Neural cell (in vitro differentiated cells): ENCODE measurements around the gene OR1K1.

Experiments used
- EP300 ChIP-seq: fragments of 450-650 bp; conservative IDR thresholded peaks from 2 replicates; pipeline ENCODE4 v1.6.1; 2014; ENCODE audit warnings: antibody characterized with exemption, mild to moderate bottlenecking, moderate library complexity; ENCODE audit not compliant: poor library complexity, severe bottlenecking
- EZH2 ChIP-seq: fragments of 200-600, 300-800 bp; shearing (Covaris generic), sonication (generic); IDR thresholded peaks from 2 replicates; pipeline ENCODE4 v1.6.1; 2014; ENCODE audit warnings: antibody characterized with exemption, low read length, borderline replicate concordance, mild to moderate bottlenecking; ENCODE audit not compliant: insufficient read depth, poor library complexity, severe bottlenecking
- MXI1 ChIP-seq: fragments of 450-650 bp; conservative IDR thresholded peaks from 2 replicates; pipeline ENCODE4 v1.6.1; 2014; ENCODE audit warnings: antibody characterized with exemption, mild to moderate bottlenecking; ENCODE audit not compliant: poor library complexity, severe bottlenecking
- POLR2AphosphoS5 ChIP-seq: IDR thresholded peaks from 2 replicates; pipeline ENCODE4 v1.6.1; 2012
- RAD21 ChIP-seq: fragments of 450-650 bp; conservative IDR thresholded peaks from 2 replicates; pipeline ENCODE4 v1.6.1; 2014; ENCODE audit warnings: antibody characterized with exemption, mild to moderate bottlenecking, moderate library complexity
- TAF1 ChIP-seq: IDR thresholded peaks from 2 replicates; pipeline ENCODE4 v1.6.1; 2012; ENCODE audit warnings: low read depth
- TF ChIP-seq, protein P1 (sequence below): fragments of 450-650 bp; IDR thresholded peaks from 2 replicates; pipeline ENCODE4 v1.5.1; 2014; ENCODE audit warnings: antibody characterized with exemption, mild to moderate bottlenecking, moderate library complexity; ENCODE audit not compliant: poor library complexity, severe bottlenecking
- TF ChIP-seq, protein P2 (sequence below): IDR thresholded peaks from 2 replicates; pipeline ENCODE4 v1.6.1; 2012; ENCODE audit warnings: borderline replicate concordance

DNA sequence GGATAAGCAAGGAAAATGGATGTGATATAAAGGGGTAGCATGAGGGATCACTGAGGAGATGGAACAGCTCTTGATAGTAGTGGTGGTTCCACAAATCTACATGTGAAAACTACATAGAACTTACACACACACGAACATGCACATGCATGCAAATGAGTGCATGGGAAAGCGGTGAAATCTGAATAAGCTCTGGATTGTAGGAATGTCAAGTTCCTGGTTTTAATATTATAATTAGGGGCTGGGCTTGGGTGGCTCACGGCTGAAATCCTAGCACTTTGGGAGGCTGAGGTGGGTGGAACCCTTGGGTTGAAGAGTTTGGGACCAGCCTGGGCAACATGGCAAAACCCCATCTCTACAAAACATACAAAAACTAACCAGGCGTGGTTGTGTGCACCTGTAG, 41.6 kb downstream of the OR1K1 start:
- TF ChIP-seq, protein P1, sequence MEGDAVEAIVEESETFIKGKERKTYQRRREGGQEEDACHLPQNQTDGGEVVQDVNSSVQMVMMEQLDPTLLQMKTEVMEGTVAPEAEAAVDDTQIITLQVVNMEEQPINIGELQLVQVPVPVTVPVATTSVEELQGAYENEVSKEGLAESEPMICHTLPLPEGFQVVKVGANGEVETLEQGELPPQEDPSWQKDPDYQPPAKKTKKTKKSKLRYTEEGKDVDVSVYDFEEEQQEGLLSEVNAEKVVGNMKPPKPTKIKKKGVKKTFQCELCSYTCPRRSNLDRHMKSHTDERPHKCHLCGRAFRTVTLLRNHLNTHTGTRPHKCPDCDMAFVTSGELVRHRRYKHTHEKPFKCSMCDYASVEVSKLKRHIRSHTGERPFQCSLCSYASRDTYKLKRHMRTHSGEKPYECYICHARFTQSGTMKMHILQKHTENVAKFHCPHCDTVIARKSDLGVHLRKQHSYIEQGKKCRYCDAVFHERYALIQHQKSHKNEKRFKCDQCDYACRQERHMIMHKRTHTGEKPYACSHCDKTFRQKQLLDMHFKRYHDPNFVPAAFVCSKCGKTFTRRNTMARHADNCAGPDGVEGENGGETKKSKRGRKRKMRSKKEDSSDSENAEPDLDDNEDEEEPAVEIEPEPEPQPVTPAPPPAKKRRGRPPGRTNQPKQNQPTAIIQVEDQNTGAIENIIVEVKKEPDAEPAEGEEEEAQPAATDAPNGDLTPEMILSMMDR: no peak
- TF ChIP-seq, protein P2, sequence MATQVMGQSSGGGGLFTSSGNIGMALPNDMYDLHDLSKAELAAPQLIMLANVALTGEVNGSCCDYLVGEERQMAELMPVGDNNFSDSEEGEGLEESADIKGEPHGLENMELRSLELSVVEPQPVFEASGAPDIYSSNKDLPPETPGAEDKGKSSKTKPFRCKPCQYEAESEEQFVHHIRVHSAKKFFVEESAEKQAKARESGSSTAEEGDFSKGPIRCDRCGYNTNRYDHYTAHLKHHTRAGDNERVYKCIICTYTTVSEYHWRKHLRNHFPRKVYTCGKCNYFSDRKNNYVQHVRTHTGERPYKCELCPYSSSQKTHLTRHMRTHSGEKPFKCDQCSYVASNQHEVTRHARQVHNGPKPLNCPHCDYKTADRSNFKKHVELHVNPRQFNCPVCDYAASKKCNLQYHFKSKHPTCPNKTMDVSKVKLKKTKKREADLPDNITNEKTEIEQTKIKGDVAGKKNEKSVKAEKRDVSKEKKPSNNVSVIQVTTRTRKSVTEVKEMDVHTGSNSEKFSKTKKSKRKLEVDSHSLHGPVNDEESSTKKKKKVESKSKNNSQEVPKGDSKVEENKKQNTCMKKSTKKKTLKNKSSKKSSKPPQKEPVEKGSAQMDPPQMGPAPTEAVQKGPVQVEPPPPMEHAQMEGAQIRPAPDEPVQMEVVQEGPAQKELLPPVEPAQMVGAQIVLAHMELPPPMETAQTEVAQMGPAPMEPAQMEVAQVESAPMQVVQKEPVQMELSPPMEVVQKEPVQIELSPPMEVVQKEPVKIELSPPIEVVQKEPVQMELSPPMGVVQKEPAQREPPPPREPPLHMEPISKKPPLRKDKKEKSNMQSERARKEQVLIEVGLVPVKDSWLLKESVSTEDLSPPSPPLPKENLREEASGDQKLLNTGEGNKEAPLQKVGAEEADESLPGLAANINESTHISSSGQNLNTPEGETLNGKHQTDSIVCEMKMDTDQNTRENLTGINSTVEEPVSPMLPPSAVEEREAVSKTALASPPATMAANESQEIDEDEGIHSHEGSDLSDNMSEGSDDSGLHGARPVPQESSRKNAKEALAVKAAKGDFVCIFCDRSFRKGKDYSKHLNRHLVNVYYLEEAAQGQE: no peak
- TF ChIP-seq RAD21: no peak
- no peak for TF ChIP-seq EP300
- TF ChIP-seq POLR2AphosphoS5: no peak
- no peak for TF ChIP-seq EZH2
- no peak for TF ChIP-seq TAF1
- TF ChIP-seq MXI1: no peak
